GM12878 (cell line): ENCODE results near the gene PGC. TPM values are rescaled to one million over a fixed set of nuclear protein-coding genes. Genes with fewer than 3 reads are reported as not detected.
A peak's percentile ranks its signal among the peaks of the same experiment; 100 is the strongest.

ENCODE experiments used
- ATAC-seq: fragments of 200-7000 bp; cut with Tn5 transposase; 3 replicates; pipeline ENCODE4 v1.9.1; 2020; ENCODE audit warnings: mild to moderate bottlenecking, moderate library complexity
- BruUV-seq: library from RNA; stranded (reverse); fragments of 400-500 nt; replicated peaks from 2 replicates; lab custom pipeline; 2021; lab: Mats Ljungman, UMichigan
- CTCF ChIA-PET: fragments of 300-600 bp; sonication (Branson Sonifier 250); formaldehyde crosslinking; extraction: SDS; loops from one replicate; lab custom pipeline; 2021; ENCODE audit warnings: inconsistent platforms; lab: Yijun Ruan, JAX
- POLR2A ChIA-PET: fragments of 350-600 bp; formaldehyde crosslinking; extraction: SDS; loops from one replicate; lab custom pipeline; 2021; ENCODE audit warnings: inconsistent platforms; lab: Charles Lee
- RAD21 ChIA-PET: fragments of 300-600 bp; sonication (Branson Sonifier 250); formaldehyde crosslinking; loops from one replicate; lab custom pipeline; 2023; ENCODE audit warnings: antibody characterized with exemption; ENCODE audit not compliant: unreplicated experiment; lab: Charles Lee
- SMC1A ChIA-PET: fragments of 300-600 bp; sonication (Branson Sonifier 250); formaldehyde crosslinking; loops from one replicate; lab custom pipeline; 2023; ENCODE audit not compliant: unreplicated experiment, uncharacterized antibody; lab: Charles Lee
- DNase-seq: peaks from one replicate; pipeline ENCODE4 v3.0.0-alpha.2; 2011; ENCODE audit warnings: low read depth, low spot score
- FAIRE-seq: peaks from 3 replicates; lab custom pipeline; 2011; peaks lifted over from hg19 to GRCh38; lab: Jason Lieb, UNC
- H2AFZ ChIP-seq: 2 replicates; pipeline ENCODE4 v1.6.0; 2011; ENCODE audit warnings: low read depth, low read length, control low read depth; ENCODE audit not compliant: control insufficient read depth
- H3K27ac ChIP-seq: 2 replicates; pipeline ENCODE4 v1.5.1; 2011; ENCODE audit warnings: control low read depth; ENCODE audit not compliant: control insufficient read depth, insufficient read depth
- H3K27me3 ChIP-seq, 2 experiments: replicated peaks in 1 of 2; 2 replicates each; pipeline versions ENCODE4 v1.6.0 to v1.6.1; 2011; ENCODE audit warnings: low read length in 1 of 2; ENCODE audit not compliant: control insufficient read depth in 2 of 2, insufficient read depth in 2 of 2
- H3K36me3 ChIP-seq, 2 experiments: 2 replicates each; pipeline ENCODE4 v1.5.1; 2011; ENCODE audit warnings: low read length in 1 of 2; ENCODE audit not compliant: control insufficient read depth in 2 of 2, insufficient read depth in 2 of 2
- H3K4me1 ChIP-seq: 2 replicates; pipeline ENCODE4 v1.6.1; 2011; ENCODE audit warnings: mild to moderate bottlenecking, low read length, moderate library complexity, mixed read lengths; ENCODE audit not compliant: control insufficient read depth, insufficient read depth
- H3K4me2 ChIP-seq: 2 replicates; pipeline ENCODE4 v1.6.0; 2011; ENCODE audit warnings: control low read depth; ENCODE audit not compliant: control insufficient read depth, insufficient read depth
- H3K4me3 ChIP-seq: fragments of 200-600 bp; sonication (generic); 2 replicates; pipeline ENCODE4 v1.5.1; 2016
- H3K79me2 ChIP-seq: 2 replicates; pipeline ENCODE4 v1.6.0; 2011; ENCODE audit warnings: low read length; ENCODE audit not compliant: control insufficient read depth, insufficient read depth
- H3K9ac ChIP-seq: 2 replicates; pipeline ENCODE4 v1.8.0; 2011; ENCODE audit warnings: low read length, control low read depth, mixed read lengths; ENCODE audit not compliant: control insufficient read depth, insufficient read depth
- H3K9me3 ChIP-seq: replicated peaks from 3 replicates; pipeline ENCODE4 v1.5.1; 2011; ENCODE audit warnings: mild to moderate bottlenecking, low read length; ENCODE audit not compliant: control insufficient read depth, insufficient read depth
- H4K20me1 ChIP-seq: 2 replicates; pipeline ENCODE4 v1.6.0; 2011; ENCODE audit not compliant: control insufficient read depth, insufficient read depth
- CEBPB ChIP-seq, 2 experiments: fragments of 150-350 bp in 1 of 2; IDR thresholded peaks; 2 replicates each; pipeline ENCODE4 v1.6.1; 2012 to 2014; ENCODE audit warnings: low read depth in 2 of 2, low read length in 2 of 2, borderline replicate concordance in 1 of 2, inconsistent platforms in 1 of 2
- CHD1 ChIP-seq: IDR thresholded peaks from 2 replicates; pipeline ENCODE4 v1.6.1; 2012; ENCODE audit warnings: low read depth, low read length, improper control_type of control experiment
- CUX1 ChIP-seq: IDR thresholded peaks from 2 replicates; pipeline ENCODE4 v1.6.1; 2012; ENCODE audit warnings: improper control_type of control experiment, low read depth, low read length; ENCODE audit not compliant: insufficient replicate concordance
- HDGF ChIP-seq: fragments of 450-650 bp; IDR thresholded peaks from 2 replicates; pipeline ENCODE4 v1.6.1; 2016; ENCODE audit warnings: antibody characterized with exemption
- IRF4 ChIP-seq: IDR thresholded peaks from 2 replicates; pipeline ENCODE4 v1.6.1; 2011; ENCODE audit warnings: low read depth, low read length
- MTA3 ChIP-seq: IDR thresholded peaks from 2 replicates; pipeline ENCODE4 v1.6.1; 2012; ENCODE audit warnings: low read length, inconsistent platforms, borderline replicate concordance
- PML ChIP-seq: IDR thresholded peaks from 2 replicates; pipeline ENCODE4 v1.6.1; 2012; ENCODE audit warnings: low read length, inconsistent platforms
- SMC3 ChIP-seq: IDR thresholded peaks from 2 replicates; pipeline ENCODE4 v1.6.1; 2011; ENCODE audit warnings: low read length, improper control_type of control experiment, borderline replicate concordance
- USF2 ChIP-seq: IDR thresholded peaks from 2 replicates; pipeline ENCODE4 v1.6.1; 2011; ENCODE audit warnings: low read depth, low read length, improper control_type of control experiment, borderline replicate concordance
- ZBTB40 ChIP-seq: fragments of 450-650 bp; IDR thresholded peaks from 2 replicates; pipeline ENCODE4 v1.6.1; 2016; ENCODE audit warnings: mild to moderate bottlenecking, moderate library complexity, borderline replicate concordance
- WGBS: methylation state at CpG from one replicate; pipeline ENCODE4 v1.1.6; 2016; ENCODE audit warnings: low lambda C conversion rate; ENCODE audit not compliant: insufficient replicate concordance, insufficient coverage; ENCODE audit errors: missing lambda C conversion rate; 5-methylcytosine and 5-hydroxymethylcytosine counted together
- in situ Hi-C: fragments of 300-500 bp; cut with MboI; formaldehyde crosslinking; loops from 9 replicates; pipeline ENCODE4 v1.14.3; 2018; ENCODE audit warnings: mixed read lengths
- intact Hi-C: fragments of 100-400 bp; cut with micrococcal nuclease; formaldehyde crosslinking; loops from one replicate; pipeline ENCODE4 v1.14.2; 2022; ENCODE audit not compliant: unreplicated experiment
- polyA plus RNA-seq, 11 experiments: library from polyadenylated mRNA; depleted of rRNA in 4 of 11; unstranded in 6 of 11; stranded (reverse) in 5 of 11; fragments of >200 nt; fragmentation: Nextera tagmentation in 4 of 11; fragmentation: Illumina TruSeq in 1 of 11; extraction: Ambion mirVana in 4 of 11; extraction: Trizol in 1 of 11; gene quantifications; 1 replicate in 1 of 11; 2 replicates in 10 of 11; pipeline versions ENCODE4 v1.2.1 to v1.2.3, GENCODE V29; 2011 to 2016; ENCODE audit warnings: inconsistent platforms in 2 of 11, missing spikeins in 2 of 11, low read depth in 1 of 11
- total RNA-seq, 4 experiments: library from RNA; depleted of rRNA in 3 of 4; stranded (reverse); fragments of >200 nt in 3 of 4; fragmentation: Illumina TruSeq in 1 of 4; extraction: Trizol in 1 of 4; gene quantifications; 2 replicates each; pipeline versions ENCODE4 v1.2.1 to v1.2.3, GENCODE V29; 2013 to 2021

The PGC gene
- total and polyA plus RNA-seq, 10 of the 15 experiments (the other 5 are each of a cell fraction or from before 2014, with no cell fraction given) = 0.26 TPM; not detected in 9

- TF ChIP-seq PML (0 out of 2 replicates have a peak, but pooled peaks have one; percentile 57), IRF4 (peak; percentile 48; the same call in 1 of the 2 replicates), CUX1 (peak; percentile 96), SMC3 (peak; percentile 33; the same call in 1 of the 2 replicates)
Observed at GRCh38 chr6:41723530-41724227, 23.5 kb downstream of the PGC start (continued).

- Histone ChIP-seq H2AFZ (no peak overlapping the region), H3K4me2 (peak overlapping the region; percentile 99), H4K20me1 (peaks cover 2% of the 10 kb centered on the region; the same call in 1 of the 2 replicates), H3K79me2 (peaks cover 100% of the 10 kb centered on the region), H3K9ac (peak overlapping the region; percentile 91), H3K36me3 (peaks cover under 1 to 10% of the 10 kb centered on the region in 2 experiments; a peak in 3 of 4 replicates), H3K4me3 (peak overlapping the region; percentile 81), H3K27ac (peak overlapping the region; percentile 97), H3K9me3 (no peaks in the 10 kb centered on the region), H3K27me3 (no peaks in the 10 kb centered on the region), H3K4me1 (peaks cover 76% of the 10 kb centered on the region)
- no peak for DNase-seq
- ChIA-PET SMC1A (interaction anchor here (0.7 to 6.4 kb wide), 6 partner anchors 8 to 389 kb away, joined by 3 to 101 read pairs (median 8); no protein-coding TSS in a partner anchor), RAD21 (interaction anchor here (1.0 to 14.4 kb wide), 7 partner anchors 7 to 389 kb away, joined by 4 to 300 read pairs (median 17); no protein-coding TSS in a partner anchor), POLR2A (interaction anchor here (0.5 to 13.0 kb wide), 5 partner anchors 8 to 389 kb away, joined by 7 to 293 read pairs (median 24); partner anchors contain the start of gene TFEB), CTCF (interaction anchor here (0.8 to 6.9 kb wide), 6 partner anchors 10 to 40 kb away, joined by 3 to 84 read pairs (median 8); partner anchors contain the start of gene TFEB)
- ATAC-seq = peak; percentile 13
- intact Hi-C loops (loop anchor here (1.0 kb wide), 2 partner anchors 9 to 10 kb away; no protein-coding TSS in a partner anchor), in situ Hi-C loops (no loop called here)
- BruUV-seq = no TSS peak
- under 1% methylated on average over 8 of the region's 8 CpGs for WGBS
- FAIRE-seq = no peak
- TF ChIP-seq CHD1 = 0 out of 2 replicates have a peak, but pooled peaks have one; percentile 43
- TF ChIP-seq CEBPB (IDR thresholded peaks at IDR 0.05; ENCODE audit: borderline replicate concordance in 1 of 2, low read depth in 2 of 2, low read length in 2 of 2) = no peak
- TF ChIP-seq MTA3 = 0 out of 2 replicates have a peak, but pooled peaks have one; percentile 60
- peak; percentile 98 for TF ChIP-seq HDGF
- no peak for TF ChIP-seq USF2
- TF ChIP-seq ZBTB40 = no peak
Observed at GRCh38 chr6:41722969-41723529, 24.1 kb downstream of the PGC start.
